ENCODE data around the gene BRICD5. TPM values are rescaled to one million over a fixed set of nuclear protein-coding genes. Genes with fewer than 3 reads are reported as not detected.

The BRICD5 gene
- total and polyA plus RNA-seq, 2 of the 13 experiments (the other 11 are each of a cell fraction or from before 2014, with no cell fraction given): 1.6 to 5.8 TPM

- TF ChIP-seq HHEX (CRISPR knock-in tag; IDR thresholded peaks at IDR 0.05) (no peak), TEAD2 (CRISPR knock-in tag; IDR thresholded peaks at IDR 0.05) (no peak), PCBP2 (optimal IDR thresholded peaks at IDR 0.05; ENCODE audit: low read depth, low read length, poor library complexity, severe bottlenecking) (no peak), ZFP62 (CRISPR knock-in tag; IDR thresholded peaks at IDR 0.05) (no peak), ZHX2 (IDR thresholded peaks at IDR 0.05; ENCODE audit: low read depth) (peak; percentile 70), ZHX2 (CRISPR knock-in tag; IDR thresholded peaks at IDR 0.05; ENCODE audit: borderline replicate concordance) (no peak; the same call in 1 of the 2 replicates), FOSL1 (CRISPR knock-in tag; IDR thresholded peaks at IDR 0.05; ENCODE audit: borderline replicate concordance) (no peak), ZNF850 (CRISPR knock-in tag; conservative IDR thresholded peaks at IDR 0.05) (no peak; the same call in 1 of the 2 replicates), SRSF9 (IDR thresholded peaks at IDR 0.05; ENCODE audit: borderline replicate concordance, insufficient read depth, low read depth, low read length, poor library complexity, severe bottlenecking) (no peak), ZMYM4 (CRISPR knock-in tag; IDR thresholded peaks at IDR 0.05) (peak; percentile 81), ZNF670 (CRISPR knock-in tag; IDR thresholded peaks at IDR 0.05; ENCODE audit: borderline replicate concordance) (no peak), JDP2 (CRISPR knock-in tag; IDR thresholded peaks at IDR 0.05; ENCODE audit: borderline replicate concordance) (no peak), ZBTB7B (CRISPR knock-in tag; IDR thresholded peaks at IDR 0.05) (peak; percentile 1), PRDM10 (CRISPR knock-in tag; IDR thresholded peaks at IDR 0.05; ENCODE audit: low read depth) (peak; percentile 100), MXI1 (IDR thresholded peaks at IDR 0.05; ENCODE audit: borderline replicate concordance, low read depth, low read length) (peak; percentile 59; the same call in 1 of the 3 replicates), XRCC5 (optimal IDR thresholded peaks at IDR 0.05; ENCODE audit: low read length) (peak; percentile 86), ZNF24 (IDR thresholded peaks at IDR 0.05) (no peak), MATR3 (CRISPR knock-in tag; IDR thresholded peaks at IDR 0.05) (no peak), NFIB (CRISPR knock-in tag; IDR thresholded peaks at IDR 0.05; ENCODE audit: borderline replicate concordance) (no peak), XBP1 (CRISPR knock-in tag; IDR thresholded peaks at IDR 0.05) (no peak)
Measured at GRCh38 chr16:2205104-2205966, 5.3 kb downstream of the BRICD5 start, which contains the start of gene MLST8 (continued).
